A673 (cell line): ENCODE measurements around the gene ANGPT4.

Experiments
- CTCF ChIP-seq: fragments of 300-800, 200-600 bp; sonication (generic); conservative IDR thresholded peaks from 2 replicates; pipeline ENCODE4 v1.5.1; 2017; ENCODE audit warnings: low read depth, mild to moderate bottlenecking, antibody characterized with exemption, low read length, moderate library complexity, mixed read lengths
- EZH2 ChIP-seq: fragments of 200-600 bp; sonication (generic); IDR thresholded peaks from 2 replicates; pipeline ENCODE4 v1.6.1; 2017; ENCODE audit warnings: borderline replicate concordance, low read depth, mild to moderate bottlenecking, mixed read lengths, antibody characterized with exemption, low read length; ENCODE audit not compliant: poor library complexity, severe bottlenecking

GRCh38 chr20:910132-910869, 5.8 kb downstream of the ANGPT4 start:
- no peak for TF ChIP-seq CTCF
- no peak for TF ChIP-seq EZH2
